ENCODE results near the gene XXYLT1. TPM values are rescaled to one million over a fixed set of nuclear protein-coding genes. Genes with fewer than 3 reads are reported as not detected.

XXYLT1 gene
- total RNA-seq, 1 experiment from 2014 or later: 53.9 TPM

- peaks cover 5% of the 10 kb centered on the region for H3K36me3 ChIP-seq (ENCODE audit: insufficient read depth, low read length, poor library complexity, severe bottlenecking)
- peak; percentile 89 for DNase-seq (ENCODE audit: low spot score)
- intact Hi-C loops (cut with micrococcal nuclease; ENCODE audit: unreplicated experiment): loop anchor here (2.0 kb wide), 1 partner anchor 106 kb away; no protein-coding TSS in a partner anchor
- peak overlapping the region; percentile 89 for H3K27ac ChIP-seq (ENCODE audit: low read depth, low read length, poor library complexity, severe bottlenecking)
- H3K4me1 ChIP-seq (ENCODE audit: insufficient read depth, low read length, poor library complexity, severe bottlenecking): peaks cover 79% of the 10 kb centered on the region
- CTCF ChIA-PET: no interaction called here
- BruUV-seq (replicated peaks): no TSS peak
- no peak overlapping the region for H3K4me3 ChIP-seq (ENCODE audit: low read depth, low read length, poor library complexity, severe bottlenecking)
- no peaks in the 10 kb centered on the region for H3K27me3 ChIP-seq (replicated peaks; ENCODE audit: insufficient read depth, low read depth, low read length, poor library complexity)
- no peak for TF ChIP-seq EZH2 (IDR thresholded peaks at IDR 0.05; ENCODE audit: borderline replicate concordance, low read depth, low read length, poor library complexity, severe bottlenecking)
- TF ChIP-seq, protein P1, sequence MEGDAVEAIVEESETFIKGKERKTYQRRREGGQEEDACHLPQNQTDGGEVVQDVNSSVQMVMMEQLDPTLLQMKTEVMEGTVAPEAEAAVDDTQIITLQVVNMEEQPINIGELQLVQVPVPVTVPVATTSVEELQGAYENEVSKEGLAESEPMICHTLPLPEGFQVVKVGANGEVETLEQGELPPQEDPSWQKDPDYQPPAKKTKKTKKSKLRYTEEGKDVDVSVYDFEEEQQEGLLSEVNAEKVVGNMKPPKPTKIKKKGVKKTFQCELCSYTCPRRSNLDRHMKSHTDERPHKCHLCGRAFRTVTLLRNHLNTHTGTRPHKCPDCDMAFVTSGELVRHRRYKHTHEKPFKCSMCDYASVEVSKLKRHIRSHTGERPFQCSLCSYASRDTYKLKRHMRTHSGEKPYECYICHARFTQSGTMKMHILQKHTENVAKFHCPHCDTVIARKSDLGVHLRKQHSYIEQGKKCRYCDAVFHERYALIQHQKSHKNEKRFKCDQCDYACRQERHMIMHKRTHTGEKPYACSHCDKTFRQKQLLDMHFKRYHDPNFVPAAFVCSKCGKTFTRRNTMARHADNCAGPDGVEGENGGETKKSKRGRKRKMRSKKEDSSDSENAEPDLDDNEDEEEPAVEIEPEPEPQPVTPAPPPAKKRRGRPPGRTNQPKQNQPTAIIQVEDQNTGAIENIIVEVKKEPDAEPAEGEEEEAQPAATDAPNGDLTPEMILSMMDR (conservative IDR thresholded peaks at IDR 0.05; ENCODE audit: low read depth, low read length): no peak
- POLR2A ChIA-PET (ENCODE audit: low non-redundant PET): interaction anchor here (0.6 kb wide), 1 partner anchor 16 kb away, joined by 3 read pairs; no protein-coding TSS in a partner anchor
- no peaks in the 10 kb centered on the region for H3K9me3 ChIP-seq (ENCODE audit: low read depth, low read length, poor library complexity, severe bottlenecking)
Measured at GRCh38 chr3:195153130-195153529, 117.8 kb downstream of the XXYLT1 start.

GRCh38 chr3:195151866-195152541, 119.0 kb downstream of the XXYLT1 start:
- Histone ChIP-seq H3K36me3 (ENCODE audit: insufficient read depth, low read length, poor library complexity, severe bottlenecking) (peaks cover 5% of the 10 kb centered on the region), H3K4me3 (ENCODE audit: low read depth, low read length, poor library complexity, severe bottlenecking) (no peak overlapping the region), H3K27ac (ENCODE audit: low read depth, low read length, poor library complexity, severe bottlenecking) (peak overlapping the region; percentile 89), H3K4me1 (ENCODE audit: insufficient read depth, low read length, poor library complexity, severe bottlenecking) (peaks cover 81% of the 10 kb centered on the region), H3K27me3 (replicated peaks; ENCODE audit: insufficient read depth, low read depth, low read length, poor library complexity) (no peaks in the 10 kb centered on the region), H3K9me3 (ENCODE audit: low read depth, low read length, poor library complexity, severe bottlenecking) (no peaks in the 10 kb centered on the region)
- DNase-seq (ENCODE audit: low spot score): peak; percentile 51
- TF ChIP-seq, protein P1 (conservative IDR thresholded peaks at IDR 0.05; ENCODE audit: low read depth, low read length): no peak
- TF ChIP-seq EZH2 (IDR thresholded peaks at IDR 0.05; ENCODE audit: borderline replicate concordance, low read depth, low read length, poor library complexity, severe bottlenecking): no peak
- CTCF ChIA-PET: no interaction called here
- BruUV-seq (replicated peaks): no TSS peak
- intact Hi-C loops (cut with micrococcal nuclease; ENCODE audit: unreplicated experiment): loop anchor here (2.0 kb wide), 2 partner anchors 33 to 107 kb away; no protein-coding TSS in a partner anchor
- POLR2A ChIA-PET (ENCODE audit: low non-redundant PET): no interaction called here

- TF ChIP-seq EZH2 (IDR thresholded peaks at IDR 0.05; ENCODE audit: borderline replicate concordance, low read depth, low read length, poor library complexity, severe bottlenecking): no peak
- TF ChIP-seq, protein P1 (conservative IDR thresholded peaks at IDR 0.05; ENCODE audit: low read depth, low read length): no peak
- Histone ChIP-seq H3K9me3 (ENCODE audit: low read depth, low read length, poor library complexity, severe bottlenecking) (no peaks in the 10 kb centered on the region), H3K36me3 (ENCODE audit: insufficient read depth, low read length, poor library complexity, severe bottlenecking) (peaks cover 5% of the 10 kb centered on the region), H3K27me3 (replicated peaks; ENCODE audit: insufficient read depth, low read depth, low read length, poor library complexity) (no peaks in the 10 kb centered on the region), H3K27ac (ENCODE audit: low read depth, low read length, poor library complexity, severe bottlenecking) (peak overlapping the region; percentile 86), H3K4me1 (ENCODE audit: insufficient read depth, low read length, poor library complexity, severe bottlenecking) (peaks cover 81% of the 10 kb centered on the region), H3K4me3 (ENCODE audit: low read depth, low read length, poor library complexity, severe bottlenecking) (no peak overlapping the region)
- ChIA-PET POLR2A (ENCODE audit: low non-redundant PET) (no interaction called here), CTCF (interaction anchor here (0.6 kb wide), 1 partner anchor 44 kb away, joined by 6 read pairs; no protein-coding TSS in a partner anchor)
- no TSS peak for BruUV-seq (replicated peaks)
- intact Hi-C loops (cut with micrococcal nuclease; ENCODE audit: unreplicated experiment): loop anchor here (2.0 kb wide), 1 partner anchor 33 kb away; no protein-coding TSS in a partner anchor
- no peak for DNase-seq (ENCODE audit: low spot score)
Measured at GRCh38 chr3:195151402-195151801, 119.6 kb downstream of the XXYLT1 start.
